ENCODE measurements around the gene GPR42.
A peak's percentile ranks its signal among the peaks of the same experiment; 100 is the strongest.
"Not testable (repeated sequence)": the region's sequence is repeated elsewhere in the genome, so short reads cannot be mapped to it uniquely, and the experiment has no call there.

The GPR42 gene

GRCh38 chr19:35347171-35347929 lies 23.5 kb upstream of the GPR42 start, which contains the start of gene FFAR1:
TSS of gene FFAR1 (plus strand) at chr19:35347902. CDS start at chr19:35351552, 3,650 bp downstream.
- no peak for DNase-seq

- DNase-seq = no peak
Observed at GRCh38 chr19:35347930-35348298, 23.0 kb upstream of the GPR42 start.

- DNase-seq = no peak
Observed at GRCh38 chr19:35348911-35349611, 21.8 kb upstream of the GPR42 start.

- no peak for DNase-seq
Observed at GRCh38 chr19:35349614-35350521, 21.0 kb upstream of the GPR42 start.

GRCh38 chr19:35350591-35350990 lies 20.3 kb upstream of the GPR42 start:
- DNase-seq = no peak

- DNase-seq = no peak
Observed at GRCh38 chr19:35351411-35352176, 19.3 kb upstream of the GPR42 start.

GRCh38 chr19:35352177-35352447 lies 18.8 kb upstream of the GPR42 start:
- DNase-seq = no peak

- peak; percentile 44 for DNase-seq
Observed at GRCh38 chr19:35352448-35353304, 18.2 kb upstream of the GPR42 start.

- DNase-seq = no peak
Observed at GRCh38 chr19:35353635-35354034, 17.2 kb upstream of the GPR42 start.

- no peak for DNase-seq
Observed at GRCh38 chr19:35354898-35355297, 16.0 kb upstream of the GPR42 start.

- DNase-seq = no peak
Observed at GRCh38 chr19:35355791-35356460, 14.9 kb upstream of the GPR42 start.

- DNase-seq = no peak
Observed at GRCh38 chr19:35357867-35358573, 12.8 kb upstream of the GPR42 start, which contains the start of gene FFAR3. TSS of gene FFAR3 (plus strand) at chr19:35358460. CDS start at chr19:35358891, 431 bp downstream.

GRCh38 chr19:35358834-35359233 lies 12.0 kb upstream of the GPR42 start:
- not testable (repeated sequence) for DNase-seq

GRCh38 chr19:35359395-35359794 lies 11.5 kb upstream of the GPR42 start:
- not testable (repeated sequence) for DNase-seq

GRCh38 chr19:35360081-35360480 lies 10.8 kb upstream of the GPR42 start:
- DNase-seq = not testable (repeated sequence)

GRCh38 chr19:35360880-35361420 lies 9.9 kb upstream of the GPR42 start:
- DNase-seq = no peak

GRCh38 chr19:35362261-35363000 lies 8.4 kb upstream of the GPR42 start:
- DNase-seq = no peak

- no peak for DNase-seq
Observed at GRCh38 chr19:35363001-35363590, 7.8 kb upstream of the GPR42 start.
